IPS-15b (cell line): ENCODE data around the gene ZFY.

ENCODE experiments used
- H3K27me3 ChIP-seq: one replicate; pipeline ENCODE4 v1.6.1; 2013; ENCODE audit warnings: low read length; ENCODE audit not compliant: control insufficient read depth, insufficient read depth
- H3K36me3 ChIP-seq: one replicate; pipeline ENCODE4 v1.6.1; 2013; ENCODE audit warnings: low read length; ENCODE audit not compliant: control insufficient read depth, insufficient read depth
- H3K4me1 ChIP-seq: one replicate; pipeline ENCODE4 v1.6.1; 2013; ENCODE audit warnings: mild to moderate bottlenecking, low read length; ENCODE audit not compliant: control insufficient read depth, insufficient read depth
- H3K4me3 ChIP-seq: one replicate; pipeline ENCODE4 v1.5.1; 2013; ENCODE audit warnings: low read depth, low read length
- H3K9ac ChIP-seq: one replicate; pipeline ENCODE4 v1.6.1; 2013; ENCODE audit warnings: low read depth, mild to moderate bottlenecking, low read length
- H3K9me3 ChIP-seq: one replicate; pipeline ENCODE4 v1.6.1; 2013; ENCODE audit warnings: mild to moderate bottlenecking, low read length; ENCODE audit not compliant: control insufficient read depth, insufficient read depth

The ZFY gene

GRCh38 chrY:2934861-2935715 is at the start of gene ZFY:
Gene ZFY, plus strand, starts transcription at chrY:2935381. Its CDS starts 18,556 bp downstream, at chrY:2953937.
- no peaks in the 10 kb centered on the region for H3K9me3 ChIP-seq
- H3K36me3 ChIP-seq: no peaks in the 10 kb centered on the region
- H3K9ac ChIP-seq: no peak within 1 kb of the TSS
- no peaks in the 10 kb centered on the region for H3K27me3 ChIP-seq
- no peak within 1 kb of the TSS for H3K4me3 ChIP-seq
- no peaks in the 10 kb centered on the region for H3K4me1 ChIP-seq

- H3K4me1 ChIP-seq: no peaks in the 10 kb centered on the region
- H3K36me3 ChIP-seq: no peaks in the 10 kb centered on the region
- H3K9ac ChIP-seq: no peak overlapping the region
- no peaks in the 10 kb centered on the region for H3K9me3 ChIP-seq
- no peaks in the 10 kb centered on the region for H3K27me3 ChIP-seq
- no peak overlapping the region for H3K4me3 ChIP-seq
Measured at GRCh38 chrY:2885880-2886279, 49.3 kb upstream of the ZFY start.

GRCh38 chrY:2887386-2887785 is 47.8 kb upstream of the ZFY start:
- H3K9ac ChIP-seq: no peak overlapping the region
- no peak overlapping the region for H3K4me3 ChIP-seq
- no peaks in the 10 kb centered on the region for H3K4me1 ChIP-seq
- H3K27me3 ChIP-seq: no peaks in the 10 kb centered on the region
- H3K36me3 ChIP-seq: no peaks in the 10 kb centered on the region
- H3K9me3 ChIP-seq: no peaks in the 10 kb centered on the region

- H3K36me3 ChIP-seq: no peaks in the 10 kb centered on the region
- no peaks in the 10 kb centered on the region for H3K4me1 ChIP-seq
- no peak overlapping the region for H3K9ac ChIP-seq
- H3K4me3 ChIP-seq: no peak overlapping the region
- no peaks in the 10 kb centered on the region for H3K9me3 ChIP-seq
- no peaks in the 10 kb centered on the region for H3K27me3 ChIP-seq
Measured at GRCh38 chrY:2887955-2888354, 47.2 kb upstream of the ZFY start.

- Histone ChIP-seq H3K36me3 (no peaks in the 10 kb centered on the region), H3K4me1 (no peaks in the 10 kb centered on the region), H3K27me3 (no peaks in the 10 kb centered on the region), H3K9ac (no peak overlapping the region), H3K9me3 (no peaks in the 10 kb centered on the region), H3K4me3 (no peak overlapping the region)
Measured at GRCh38 chrY:2893471-2893870, 41.7 kb upstream of the ZFY start.

- H3K9ac ChIP-seq: no peak overlapping the region
- no peaks in the 10 kb centered on the region for H3K36me3 ChIP-seq
- H3K27me3 ChIP-seq: no peaks in the 10 kb centered on the region
- H3K4me1 ChIP-seq: no peaks in the 10 kb centered on the region
- no peak overlapping the region for H3K4me3 ChIP-seq
- H3K9me3 ChIP-seq: no peaks in the 10 kb centered on the region
Measured at GRCh38 chrY:2896050-2896449, 39.1 kb upstream of the ZFY start.

- no peaks in the 10 kb centered on the region for H3K36me3 ChIP-seq
- no peak overlapping the region for H3K4me3 ChIP-seq
- H3K4me1 ChIP-seq: no peaks in the 10 kb centered on the region
- no peak overlapping the region for H3K9ac ChIP-seq
- H3K9me3 ChIP-seq: no peaks in the 10 kb centered on the region
- no peaks in the 10 kb centered on the region for H3K27me3 ChIP-seq
Measured at GRCh38 chrY:2907356-2907755, 27.8 kb upstream of the ZFY start.

GRCh38 chrY:2913066-2913815 is 21.9 kb upstream of the ZFY start:
- Histone ChIP-seq H3K27me3 (no peaks in the 10 kb centered on the region), H3K4me1 (no peaks in the 10 kb centered on the region), H3K9me3 (no peaks in the 10 kb centered on the region), H3K9ac (no peak overlapping the region), H3K36me3 (no peaks in the 10 kb centered on the region), H3K4me3 (no peak overlapping the region)

- no peaks in the 10 kb centered on the region for H3K9me3 ChIP-seq
- no peaks in the 10 kb centered on the region for H3K4me1 ChIP-seq
- no peak overlapping the region for H3K9ac ChIP-seq
- no peaks in the 10 kb centered on the region for H3K36me3 ChIP-seq
- no peak overlapping the region for H3K4me3 ChIP-seq
- no peaks in the 10 kb centered on the region for H3K27me3 ChIP-seq
Measured at GRCh38 chrY:2934078-2934477, 1.1 kb upstream of the ZFY start.

GRCh38 chrY:2935716-2936435 is 695 bp downstream of the ZFY start:
- Histone ChIP-seq H3K9ac (no peak overlapping the region), H3K9me3 (no peaks in the 10 kb centered on the region), H3K4me1 (no peaks in the 10 kb centered on the region), H3K4me3 (no peak overlapping the region), H3K36me3 (no peaks in the 10 kb centered on the region), H3K27me3 (no peaks in the 10 kb centered on the region)

GRCh38 chrY:2936436-2936750 is 1.2 kb downstream of the ZFY start:
- Histone ChIP-seq H3K27me3 (no peaks in the 10 kb centered on the region), H3K9me3 (no peaks in the 10 kb centered on the region), H3K4me3 (no peak overlapping the region), H3K36me3 (no peaks in the 10 kb centered on the region), H3K4me1 (no peaks in the 10 kb centered on the region), H3K9ac (no peak overlapping the region)
